ENCODE results near the gene KCNG2. TPM values are rescaled to one million over a fixed set of nuclear protein-coding genes. Genes with fewer than 3 reads are reported as not detected.

KCNG2 gene
- total RNA-seq, 1 experiment from 2014 or later, result not detected

- no peak for DNase-seq (ENCODE audit: low read depth, low spot score)
- TF ChIP-seq JUND (IDR thresholded peaks at IDR 0.05), result no peak
- no peak for TF ChIP-seq EZH2phosphoT487 (IDR thresholded peaks at IDR 0.05; ENCODE audit: borderline replicate concordance)
- no peak for TF ChIP-seq ZBTB33 (IDR thresholded peaks at IDR 0.05; ENCODE audit: extremely low read depth, insufficient replicate concordance, low read length)
- TF ChIP-seq REST (IDR thresholded peaks at IDR 0.05; ENCODE audit: low read depth), result no peak
- no peak for TF ChIP-seq CBX3 (IDR thresholded peaks at IDR 0.05; ENCODE audit: low read depth)
- no peak for TF ChIP-seq ELF1 (IDR thresholded peaks at IDR 0.05; ENCODE audit: borderline replicate concordance, low read depth)
- no peak for TF ChIP-seq ZFX (IDR thresholded peaks at IDR 0.05)
- no peak for TF ChIP-seq ZNF274 (IDR thresholded peaks at IDR 0.05; ENCODE audit: low read depth, low read length)
- H3K27me3 ChIP-seq (ENCODE audit: insufficient read depth, low read length), result no peaks in the 10 kb centered on the region
- no peak overlapping the region for H3K9ac ChIP-seq (ENCODE audit: low read length)
- no peak overlapping the region for H2AFZ ChIP-seq (ENCODE audit: low read depth, low read length, poor library complexity, severe bottlenecking)
- ChIA-PET CTCF (no interaction called here), RAD21 (ENCODE audit: low non-redundant PET in 1 of 2, low total read pairs in 2 of 2, uncharacterized antibody in 2 of 2, unreplicated experiment in 2 of 2) (no interaction called here), POLR2A (no interaction called here)
- H3K27ac ChIP-seq (ENCODE audit: low read depth, low read length), result no peak overlapping the region
- no peak overlapping the region for H3K4me2 ChIP-seq (ENCODE audit: low read length)
- BruUV-seq (replicated peaks), result no TSS peak
- H3K9me2 ChIP-seq (ENCODE audit: insufficient read depth), result no peaks in the 10 kb centered on the region
- no peak for ATAC-seq
- H3K4me3 ChIP-seq (replicated peaks in 1 of 2; ENCODE audit: low read depth in 1 of 2, low read length in 2 of 2), result no peak overlapping the region
- intact Hi-C loops (cut with micrococcal nuclease), result no loop called here
- H4K20me1 ChIP-seq (ENCODE audit: insufficient read depth), result no peaks in the 10 kb centered on the region
- no peaks in the 10 kb centered on the region for H3K79me2 ChIP-seq (ENCODE audit: insufficient read depth, low read length)
- no peaks in the 10 kb centered on the region for H3K4me1 ChIP-seq (ENCODE audit: control insufficient read depth in 1 of 2, insufficient read depth in 2 of 2, low read length in 2 of 2)
- no peaks in the 10 kb centered on the region for H3K36me3 ChIP-seq (ENCODE audit: control insufficient read depth in 1 of 2, insufficient read depth in 2 of 2, low read length in 2 of 2)
- H3K9me3 ChIP-seq (ENCODE audit: control insufficient read depth in 1 of 2, insufficient read depth in 1 of 2, low read depth in 1 of 2, low read length in 2 of 2), result no peaks in the 10 kb centered on the region; a peak in 1 of 4 replicates
These were observed 91.8 kb downstream of the KCNG2 start for GRCh38 chr18:79889569-79889968.

Data from HCT116 (cell line).